ENCODE measurements around the gene PPCS. TPM values are rescaled to one million over a fixed set of nuclear protein-coding genes. Genes with fewer than 3 reads are reported as not detected.

Gene PPCS
- total RNA-seq, 1 experiment from 2014 or later: 36.7 TPM

GRCh38 chr1:42453386-42453785 is 3.0 kb upstream of the PPCS start:
- Histone ChIP-seq H3K14ac (ENCODE audit: insufficient read depth, low read length) (no peak overlapping the region), H3K4ac (ENCODE audit: low read depth, low read length) (no peak overlapping the region), H2BK120ac (ENCODE audit: low read depth, low read length, poor library complexity, severe bottlenecking) (no peak overlapping the region), H2AFZ (ENCODE audit: low read length) (no peak overlapping the region), H4K8ac (replicated peaks; ENCODE audit: insufficient read length, low read depth, low read length) (no peak overlapping the region), H3K4me1 (ENCODE audit: insufficient read depth, low read length) (no peaks in the 10 kb centered on the region), H2AK5ac (ENCODE audit: insufficient read length, low read length) (no peak overlapping the region), H3K27ac (ENCODE audit: insufficient read length, low read depth, low read length) (no peak overlapping the region), H3K23ac (ENCODE audit: insufficient read length, low read depth, low read length) (no peak overlapping the region), H2BK12ac (ENCODE audit: insufficient read length, low read depth, low read length) (no peak overlapping the region), H4K5ac (ENCODE audit: insufficient read length, low read depth, low read length) (no peak overlapping the region), H4K20me1 (ENCODE audit: control insufficient read depth, insufficient read depth, insufficient read length) (no peaks in the 10 kb centered on the region), H3K79me2 (ENCODE audit: insufficient read depth, low read length) (no peaks in the 10 kb centered on the region), H3K9ac (ENCODE audit: extremely low read depth, insufficient read length, low read length) (no peak overlapping the region), H2BK15ac (ENCODE audit: low read depth, low read length) (no peak overlapping the region), H3K9me3 (ENCODE audit: control insufficient read depth, low read depth, low read length) (no peaks in the 10 kb centered on the region), H2BK5ac (ENCODE audit: insufficient read length, low read length) (no peak overlapping the region), H2BK20ac (ENCODE audit: low read depth, low read length, poor library complexity, severe bottlenecking) (no peak overlapping the region), H3K18ac (ENCODE audit: insufficient read length, low read depth, low read length) (no peak overlapping the region), H3K23me2 (ENCODE audit: insufficient read length, low read depth, low read length, poor library complexity, severe bottlenecking) (peaks cover 4% of the 10 kb centered on the region), H3K79me1 (ENCODE audit: insufficient read depth, low read depth, low read length, poor library complexity, severe bottlenecking) (no peaks in the 10 kb centered on the region), H3K4me2 (ENCODE audit: insufficient read depth, insufficient read length, low read length) (no peak overlapping the region), H3K27me3 (ENCODE audit: insufficient read depth, low read length) (no peaks in the 10 kb centered on the region), H4K91ac (ENCODE audit: insufficient read length, low read depth, low read length) (no peak overlapping the region), H3K56ac (ENCODE audit: insufficient read length, low read depth, low read length) (no peak overlapping the region), H3T11ph (ENCODE audit: low read length) (no peak overlapping the region)
- peaks cover 2% of the 10 kb centered on the region; the same call in 1 of the 2 replicates for H3K27me3 Mint-ChIP-seq (ENCODE audit: low read depth)
- H3K27ac Mint-ChIP-seq: no peak overlapping the region
- no peaks in the 10 kb centered on the region for H3K9me3 Mint-ChIP-seq
- WGBS (ENCODE audit: extremely low coverage, insufficient read length, low lambda C conversion rate): no CpG with 5 or more reads among the region's 4 CpGs
- peaks cover 17 to 23% of the 10 kb centered on the region in 2 experiments for H3K4me1 Mint-ChIP-seq
- H3K36me3 Mint-ChIP-seq (ENCODE audit: insufficient read depth in 1 of 3, low read depth in 3 of 3): peaks cover 4 to 11% (median 8%) of the 10 kb centered on the region in 3 experiments; a peak in 6 of 7 replicates
- DNase-seq: no peak
- H3K4me3 Mint-ChIP-seq: no peak overlapping the region
- no peak for TF ChIP-seq CTCF (conservative IDR thresholded peaks at IDR 0.05)
